Activated effector memory CD4-positive, alpha-beta T cell treated with anti-CD3 and anti-CD28 coated beads, Interleukin-2, amount 50 U/mL, for 16 hours (primary cell): Measurements from ENCODE around the gene FLRT1.
"Not testable (repeated sequence)": the region's sequence is repeated elsewhere in the genome, so short reads cannot be mapped to it uniquely, and the experiment has no call there.

Experiments
- DNase-seq: peaks from one replicate; pipeline ENCODE4 v3.0.0-alpha.2; 2020

FLRT1 gene

DNA sequence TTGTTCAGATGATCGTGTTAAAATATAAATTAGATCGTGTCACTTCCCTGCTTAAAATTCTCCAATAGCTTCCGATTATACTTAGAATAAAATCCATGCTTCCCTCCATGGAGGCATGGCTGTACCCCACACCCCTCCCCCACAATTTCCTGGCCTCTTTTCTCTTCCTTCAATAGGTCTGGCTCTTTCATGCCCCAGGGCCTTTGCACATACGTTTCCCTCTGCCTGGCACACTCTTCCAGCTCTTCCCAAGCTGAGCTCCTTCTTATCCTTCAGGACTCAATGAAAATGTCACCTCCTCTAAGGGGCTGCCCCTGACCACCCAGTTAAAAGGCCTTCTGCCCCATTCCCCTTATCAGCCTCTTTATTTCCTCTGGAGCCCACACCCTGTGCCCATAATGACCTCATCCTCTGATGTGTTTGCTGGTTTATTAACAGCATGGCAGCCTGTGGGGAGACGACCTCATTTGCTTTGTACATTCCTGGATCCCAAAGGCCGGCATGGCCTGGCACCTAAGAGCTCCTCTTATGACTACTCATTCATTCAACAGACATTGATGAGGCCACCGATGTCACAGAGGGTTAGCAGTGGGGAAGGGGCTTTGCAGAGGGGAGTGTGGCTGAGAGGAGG is 9.0 kb upstream of the FLRT1 start:
- DNase-seq, result no peak

GRCh38 chr11:64027651-64028397 is 7.9 kb upstream of the FLRT1 start:
- no peak for DNase-seq

- DNase-seq, result no peak
Observed at GRCh38 chr11:64028398-64029115, 7.2 kb upstream of the FLRT1 start.

DNA sequence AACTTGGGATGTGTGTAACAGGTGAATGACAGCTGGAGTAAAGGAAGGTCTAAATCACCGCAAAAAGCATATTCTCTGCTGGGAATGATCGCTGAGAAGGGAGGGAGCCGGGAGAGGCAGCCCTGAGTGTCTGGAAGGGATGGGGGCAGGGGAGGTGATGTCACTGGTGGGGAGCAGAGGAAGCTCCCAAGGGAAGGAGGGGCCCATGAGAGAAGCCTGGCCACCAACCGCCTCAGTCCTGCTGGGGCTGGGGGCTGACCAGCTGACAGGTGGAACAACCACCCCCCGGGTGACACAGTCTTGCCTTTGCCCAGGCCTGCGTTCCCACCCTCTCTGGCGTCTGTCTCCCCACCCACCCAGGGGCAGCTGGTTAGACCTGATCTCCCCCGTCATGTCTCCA is 6.0 kb upstream of the FLRT1 start:
- DNase-seq, result no peak

GRCh38 chr11:64031001-64031400 is 4.7 kb upstream of the FLRT1 start:
- no peak for DNase-seq

DNA sequence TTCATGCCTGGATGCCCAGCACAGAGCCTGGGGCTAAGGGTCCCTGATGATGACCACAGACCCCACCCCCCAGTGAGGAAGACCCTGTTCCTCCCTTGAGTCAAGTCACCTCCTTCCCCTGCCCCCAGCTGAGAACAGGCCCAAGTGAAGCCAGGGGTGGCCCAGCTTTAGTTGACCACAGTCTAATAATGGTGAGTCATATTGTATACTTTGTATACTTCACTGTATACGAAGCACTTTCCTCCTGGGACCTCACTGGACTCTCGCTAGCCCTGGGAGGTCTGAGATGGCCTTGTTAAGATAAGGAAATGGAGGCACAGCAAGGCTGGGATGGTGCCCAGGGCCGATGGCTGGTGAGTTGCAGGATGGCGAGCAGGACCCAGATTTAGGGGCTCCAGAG is 3.7 kb upstream of the FLRT1 start:
- DNase-seq, result no peak

- no peak for DNase-seq
Observed at GRCh38 chr11:64034411-64034811, 1.3 kb upstream of the FLRT1 start.

GRCh38 chr11:64035081-64035524 is 628 bp upstream of the FLRT1 start:
- DNase-seq, result no peak

- no peak for DNase-seq
Observed at GRCh38 chr11:64036087-64037026, 626 bp downstream of the FLRT1 start.

- no peak for DNase-seq
Observed at GRCh38 chr11:64037027-64037634, 1.4 kb downstream of the FLRT1 start.

- DNase-seq, result no peak
Observed at GRCh38 chr11:64038500-64038899, 2.8 kb downstream of the FLRT1 start.

DNA sequence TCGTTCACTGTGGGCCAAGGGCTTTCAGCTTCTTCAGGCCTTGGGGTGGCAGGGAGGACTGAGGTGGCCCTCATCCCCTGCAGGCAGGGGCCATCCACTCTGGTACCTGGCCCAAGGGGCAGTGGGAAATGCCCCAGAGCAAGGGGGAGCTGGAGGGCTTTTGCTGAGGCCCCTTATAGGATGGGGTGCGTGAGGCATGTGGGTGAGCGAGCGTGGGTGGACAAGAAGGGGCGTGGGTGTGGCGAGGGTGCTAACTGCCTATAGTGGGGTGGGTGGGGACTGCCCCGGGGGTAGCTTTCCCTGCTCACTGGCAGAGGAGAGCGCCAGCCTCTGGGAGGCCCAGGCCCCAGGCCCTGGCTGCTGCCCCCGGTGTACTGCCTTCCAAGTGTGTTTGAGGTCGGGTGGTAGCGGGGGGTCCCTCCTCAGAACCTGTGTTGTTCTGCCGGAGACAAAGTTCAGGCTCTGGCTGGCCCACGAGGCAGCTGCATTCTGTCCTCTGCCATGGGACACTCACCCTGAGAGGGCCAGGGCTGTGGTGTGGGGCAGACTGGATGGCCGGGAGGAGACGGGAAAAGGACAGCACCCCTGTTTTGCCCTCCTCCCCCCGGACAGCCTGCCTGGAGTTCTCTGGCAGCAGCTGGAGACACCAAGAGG is 3.4 kb downstream of the FLRT1 start:
- DNase-seq, result no peak

DNA sequence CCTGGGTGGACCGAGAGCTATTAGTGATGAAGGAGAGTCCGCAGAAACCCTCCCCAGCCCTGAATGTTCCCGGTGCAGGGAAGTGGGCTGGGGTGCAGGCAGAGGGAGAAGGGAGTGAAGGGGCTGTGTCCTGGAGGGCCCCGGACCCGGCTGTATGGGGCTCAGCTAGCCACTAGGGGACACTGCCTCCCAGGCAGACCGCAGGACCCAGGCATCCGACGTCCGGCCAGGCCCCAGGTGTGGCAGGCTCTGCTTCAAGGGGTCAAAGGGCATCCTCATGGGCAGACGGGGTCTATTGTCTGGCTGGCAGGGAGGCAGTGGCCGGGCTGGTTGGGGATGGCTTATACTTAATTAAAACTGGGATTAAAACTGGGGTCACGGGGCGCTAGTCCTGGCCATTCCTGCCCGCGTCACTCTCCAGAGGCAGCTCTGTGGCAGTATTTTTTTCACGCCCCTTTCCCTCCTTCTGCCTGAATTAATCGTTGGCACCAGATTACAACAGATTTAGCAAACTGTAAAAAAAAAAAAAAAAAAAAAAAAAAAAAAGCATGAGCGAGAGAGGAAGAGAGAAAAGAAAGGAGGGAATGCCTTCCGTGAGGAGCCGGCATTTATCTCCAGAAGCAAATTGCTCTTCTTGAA is 5.1 kb downstream of the FLRT1 start:
- DNase-seq, result no peak

- DNase-seq, result no peak
Observed at GRCh38 chr11:64041846-64042245, 6.1 kb downstream of the FLRT1 start.

DNA sequence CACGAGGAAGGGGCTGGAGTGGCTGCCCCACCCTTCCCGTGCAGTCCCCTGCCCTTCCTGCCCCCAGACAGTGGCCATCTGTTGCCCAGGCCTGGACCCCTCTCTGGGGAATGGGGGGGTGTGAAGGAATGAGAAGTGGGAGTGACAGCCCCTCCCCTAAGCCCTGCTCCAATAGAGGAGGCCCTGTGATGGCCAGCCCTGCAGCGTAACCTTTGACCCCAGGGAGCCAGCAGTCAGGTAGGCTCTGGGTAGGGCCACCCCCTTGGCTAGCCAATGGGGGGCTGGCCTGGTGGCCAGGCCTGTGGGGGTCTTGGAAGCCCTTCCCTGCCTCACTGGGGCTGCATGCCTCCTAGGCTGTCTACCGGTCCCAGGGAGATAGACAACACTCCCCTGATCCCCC is 6.6 kb downstream of the FLRT1 start:
- no peak for DNase-seq

DNA sequence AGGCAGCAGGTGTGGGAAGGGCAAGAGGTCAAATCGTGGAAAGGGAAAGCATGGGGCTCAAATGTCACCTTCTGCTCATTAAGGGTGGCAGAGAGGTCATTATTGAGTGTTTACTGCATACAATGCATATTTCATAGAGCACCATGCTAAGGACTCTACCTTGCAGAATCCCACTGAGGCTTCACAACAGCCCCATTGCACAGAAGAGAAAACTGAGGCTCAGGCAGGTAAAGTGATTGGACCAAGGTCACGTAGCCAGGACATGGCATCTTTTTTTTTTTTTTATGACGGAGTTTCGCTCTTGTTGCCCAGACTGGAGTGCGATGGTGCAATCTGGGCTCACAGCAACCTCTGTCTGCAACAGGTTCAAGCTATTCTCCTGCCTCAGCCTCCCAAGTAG is 7.8 kb downstream of the FLRT1 start:
- no peak for DNase-seq

- no peak for DNase-seq
Observed at GRCh38 chr11:64044730-64045393, 9.1 kb downstream of the FLRT1 start.

DNA sequence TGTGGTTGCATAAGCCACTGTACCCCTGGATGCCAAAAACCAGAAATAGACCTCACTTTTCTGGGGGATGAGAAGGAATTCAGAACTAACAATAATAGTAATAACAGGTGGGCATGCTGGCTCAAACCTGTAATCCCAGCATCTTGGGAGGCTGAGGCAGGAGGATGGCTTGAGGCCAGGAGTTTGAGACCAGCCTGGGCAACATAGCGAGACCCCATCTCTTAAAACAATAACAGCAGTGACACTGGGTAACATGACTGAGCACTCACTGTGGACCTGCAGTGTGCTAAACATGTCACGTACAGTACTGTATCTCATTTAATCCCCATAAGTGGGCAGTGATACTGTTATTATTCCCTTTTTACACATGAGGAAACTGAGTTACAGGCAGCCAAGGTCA is 10.0 kb downstream of the FLRT1 start:
- no peak for DNase-seq

- not testable (repeated sequence) for DNase-seq
Observed at GRCh38 chr11:64047373-64047772, 11.6 kb downstream of the FLRT1 start.

DNA sequence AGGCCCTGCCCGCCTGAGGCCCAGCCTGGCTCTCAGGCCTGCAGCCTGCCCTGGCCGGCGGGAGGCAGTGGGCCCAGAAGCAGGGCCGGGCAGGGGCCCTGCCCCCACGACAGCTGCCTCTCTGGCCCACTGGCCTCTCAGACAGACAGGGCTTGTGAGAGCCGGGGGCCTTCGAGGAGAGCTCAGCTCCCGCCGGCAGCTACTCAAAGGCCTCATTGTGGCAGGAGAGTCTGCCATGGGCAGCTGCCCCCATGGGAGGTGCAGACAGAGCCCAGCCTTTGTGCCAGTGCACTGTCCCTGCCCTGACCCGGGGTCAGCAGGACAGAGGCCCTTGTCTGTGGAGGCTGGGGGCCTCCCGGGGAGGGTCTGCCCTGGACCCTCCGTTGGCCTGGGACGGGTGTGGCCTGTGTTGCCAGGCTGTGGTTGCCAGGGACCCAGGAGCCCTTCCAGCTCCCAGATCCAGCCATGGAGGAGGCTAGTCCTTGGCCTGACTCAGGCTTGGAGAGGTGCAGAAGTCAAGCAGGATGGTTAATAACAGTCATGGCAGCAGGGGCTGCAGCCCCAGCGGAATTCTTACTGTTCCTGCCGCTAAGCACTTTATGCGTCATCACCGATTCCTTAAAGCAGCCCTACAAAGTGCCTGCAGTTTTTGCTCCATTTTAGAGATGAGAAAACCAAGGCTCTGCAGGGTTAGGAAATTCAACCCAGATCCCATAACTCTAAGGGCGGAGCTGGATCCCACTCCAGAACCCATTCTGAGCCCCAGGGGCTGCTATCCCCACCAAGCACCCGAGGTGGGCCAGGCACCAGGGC is 12.5 kb downstream of the FLRT1 start:
- DNase-seq, result no peak
